ENCODE measurements around the gene ZCCHC4.
"Not testable (repeated sequence)": the region's sequence is repeated elsewhere in the genome, so short reads cannot be mapped to it uniquely, and the experiment has no call there.

The ZCCHC4 gene

DNA sequence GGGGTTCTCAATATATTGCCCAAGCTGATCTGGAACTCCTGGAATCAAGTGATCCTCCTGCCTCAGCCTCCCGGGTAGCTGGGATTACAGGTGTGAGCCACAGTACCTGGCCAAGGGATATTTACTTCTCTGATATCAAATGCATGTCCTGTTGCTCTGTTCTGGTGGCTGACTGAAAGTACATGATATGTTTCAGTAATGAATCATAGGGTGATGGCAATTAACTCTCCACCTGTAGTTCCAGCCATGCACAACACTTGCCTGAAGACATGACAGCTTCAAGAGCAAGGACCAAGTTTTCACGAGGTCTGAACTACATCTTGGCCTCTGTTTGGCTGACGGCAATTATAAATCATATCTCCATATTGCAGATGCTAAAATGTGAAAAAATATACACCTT, 9.1 kb downstream of the ZCCHC4 start:
- DNase-seq: no peak

DNA sequence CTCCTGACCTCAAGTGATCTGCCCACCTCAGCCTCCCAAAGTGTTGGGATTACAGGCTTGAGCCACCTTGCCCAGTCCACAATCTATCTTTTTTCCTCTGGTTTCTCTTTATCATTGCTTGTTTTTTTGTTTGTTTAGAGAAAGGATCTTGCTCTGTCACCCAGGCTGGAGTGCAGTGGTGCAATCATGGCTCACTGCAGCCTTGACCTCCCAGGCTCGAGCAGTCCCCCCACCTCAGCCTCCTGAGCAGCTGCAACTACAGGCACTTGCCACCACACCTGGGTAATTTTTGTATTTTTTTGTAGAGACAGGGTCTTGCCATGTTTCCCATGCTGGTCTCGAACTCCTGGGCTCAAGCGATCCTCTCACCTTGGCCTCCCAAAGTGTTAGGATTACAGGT, 15.9 kb downstream of the ZCCHC4 start:
- not testable (repeated sequence) for DNase-seq

DNA sequence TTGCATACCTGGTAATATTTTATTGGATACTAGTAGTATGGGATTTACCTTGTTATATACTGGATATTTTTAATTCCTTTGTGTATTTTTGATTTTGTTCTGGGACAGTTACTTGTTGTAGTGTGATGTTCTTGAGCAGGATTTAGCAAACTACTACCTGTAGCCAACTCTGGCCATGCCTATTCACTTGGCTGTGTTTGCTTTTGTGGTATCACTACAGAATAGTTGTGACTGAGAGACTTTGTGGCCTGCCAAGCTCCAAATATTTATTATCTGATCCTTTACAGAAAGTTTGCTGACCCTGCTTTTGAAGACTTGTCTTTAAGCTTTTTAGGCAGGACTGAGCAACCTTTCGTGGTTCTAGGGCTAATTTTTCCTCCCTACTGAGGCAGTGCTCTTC, 17.8 kb downstream of the ZCCHC4 start:
- DNase-seq: no peak

DNA sequence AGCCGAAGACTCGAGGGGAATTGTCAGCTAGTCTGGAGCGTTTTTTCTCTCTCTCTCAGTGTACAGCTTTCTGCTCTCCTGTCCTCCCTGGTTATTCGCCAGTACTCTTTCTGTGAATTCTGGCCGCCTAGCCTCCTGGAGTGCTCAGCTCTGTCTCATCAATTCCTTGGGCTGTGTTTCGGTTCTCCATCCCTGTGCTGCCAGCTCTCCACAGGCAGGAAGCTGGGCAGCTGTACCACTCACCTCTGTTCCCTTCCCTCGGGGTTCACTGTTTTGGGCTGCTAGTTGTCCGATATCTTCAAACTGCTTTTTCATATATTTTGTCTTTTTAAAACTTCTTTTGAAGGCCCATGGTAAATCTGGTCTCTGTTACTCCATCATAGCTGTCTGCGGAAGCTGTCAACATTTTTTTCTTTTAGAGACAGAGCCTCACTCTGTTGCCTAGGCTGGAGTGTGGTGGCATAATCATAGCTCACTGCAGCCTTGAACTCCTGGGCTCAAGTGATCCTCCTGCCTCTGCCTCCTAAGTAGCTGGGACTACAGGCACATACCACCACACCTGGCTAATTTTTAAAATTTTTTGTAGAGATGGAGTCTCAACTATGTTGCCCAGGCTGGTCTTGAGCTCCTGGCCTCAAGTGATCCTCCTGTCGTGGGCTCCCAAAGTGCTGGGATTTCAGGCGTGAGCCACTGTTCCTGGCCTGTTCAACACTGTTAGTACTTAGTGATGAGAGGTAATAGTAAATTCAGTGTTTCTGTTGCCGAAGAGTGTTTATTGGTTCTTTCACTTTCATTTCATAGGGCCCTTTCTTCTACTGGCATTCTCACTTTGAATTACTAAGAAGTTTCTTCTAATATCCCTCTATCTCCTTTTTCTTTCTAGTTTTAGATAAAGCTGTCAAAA, 18.6 kb downstream of the ZCCHC4 start:
- DNase-seq: no peak

DNA sequence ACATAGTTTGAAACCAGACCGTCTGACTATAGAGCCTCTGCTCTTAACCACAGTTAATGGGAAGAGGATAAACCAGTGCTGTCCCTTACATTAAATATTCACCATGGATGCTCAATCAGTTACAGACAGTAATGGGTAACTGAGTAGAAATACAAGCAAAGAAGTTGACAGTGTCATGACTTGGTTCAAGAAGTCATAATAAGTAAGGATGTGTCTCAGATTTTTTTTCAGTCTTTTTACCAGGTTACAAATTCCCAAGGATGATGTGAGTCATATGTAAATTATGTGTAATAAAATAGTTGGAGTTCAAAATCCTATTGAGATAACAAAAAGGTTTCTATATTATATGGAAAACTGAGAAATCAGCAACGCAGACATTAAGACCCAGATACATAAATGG, 31.1 kb downstream of the ZCCHC4 start:
- DNase-seq: no peak

DNA sequence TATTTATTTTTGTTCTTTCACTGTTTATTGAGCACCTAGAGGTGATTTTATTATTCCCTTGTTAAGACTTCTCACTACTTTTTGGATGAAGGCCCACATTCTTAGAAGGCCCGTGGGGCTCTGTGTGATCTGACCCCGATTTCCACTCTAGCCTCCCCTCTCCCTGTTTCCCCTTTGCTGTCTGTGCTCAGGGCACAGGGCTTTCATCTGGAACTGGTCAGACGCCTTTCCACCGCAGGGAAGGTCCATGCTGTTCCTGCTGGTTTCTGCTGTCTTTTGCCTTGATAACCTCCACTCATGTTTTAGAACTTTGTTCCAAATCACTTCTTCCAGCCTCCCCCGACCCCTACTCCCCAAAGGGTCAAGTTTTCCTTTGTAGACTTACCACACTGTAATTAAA, 33.2 kb downstream of the ZCCHC4 start:
- DNase-seq: no peak

DNA sequence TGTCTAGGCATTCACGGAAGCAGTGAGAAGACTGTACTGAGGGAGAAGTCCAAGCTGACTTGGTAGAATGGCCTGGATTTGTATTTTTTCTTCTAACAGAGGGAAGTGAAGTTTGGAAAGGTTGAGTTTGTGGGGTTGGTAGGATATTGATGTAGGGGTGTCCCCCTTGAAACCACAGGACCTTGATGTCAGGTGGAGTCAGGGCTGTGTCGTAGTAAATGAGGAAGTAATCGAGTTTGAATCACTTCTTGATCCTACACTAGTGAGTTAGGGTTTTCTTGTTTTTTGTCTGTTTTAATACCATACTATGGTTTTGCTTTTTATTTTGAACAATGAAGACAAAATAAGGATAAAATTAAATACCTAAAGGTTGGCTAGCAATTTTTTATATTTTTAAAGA, 34.3 kb downstream of the ZCCHC4 start:
- DNase-seq: no peak

DNA sequence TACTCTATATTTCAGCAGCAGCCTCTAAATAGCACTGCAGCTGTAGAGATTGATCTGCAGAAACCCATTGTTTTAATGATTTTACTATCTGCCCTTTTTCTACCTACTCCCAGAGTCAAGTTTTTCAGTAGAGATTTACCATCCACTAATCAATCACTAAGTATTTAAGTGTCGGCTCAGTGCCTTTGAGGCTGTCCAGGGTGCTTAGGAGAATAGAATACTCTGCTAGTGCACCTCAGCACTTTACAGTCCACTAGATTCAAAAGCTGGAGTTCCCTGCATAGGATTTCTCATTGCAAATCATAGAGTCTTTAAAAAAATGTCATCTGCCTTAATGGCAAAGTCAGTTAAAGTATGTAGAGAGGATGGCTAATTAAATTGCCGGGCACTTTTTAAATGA, 34.9 kb downstream of the ZCCHC4 start:
- no peak for DNase-seq

DNA sequence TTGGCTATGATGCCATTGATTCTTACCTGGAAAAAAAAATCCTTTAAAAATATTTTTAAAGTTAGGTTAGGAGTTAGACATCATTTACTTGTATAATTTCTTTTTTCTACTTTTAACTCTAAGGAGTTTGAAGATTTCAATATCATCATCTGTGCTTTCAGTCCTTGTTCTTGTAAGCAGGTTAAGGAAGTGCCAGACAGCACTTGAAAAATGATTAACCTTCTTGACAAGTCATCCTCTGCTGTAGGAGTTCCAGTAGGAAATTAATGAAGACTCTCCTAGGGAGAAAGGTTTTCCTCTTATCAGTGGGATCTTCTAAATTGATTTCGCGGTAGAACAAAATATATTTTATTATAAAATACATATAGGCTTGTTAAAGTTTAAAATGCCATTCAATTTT, 35.4 kb downstream of the ZCCHC4 start:
- no peak for DNase-seq

DNA sequence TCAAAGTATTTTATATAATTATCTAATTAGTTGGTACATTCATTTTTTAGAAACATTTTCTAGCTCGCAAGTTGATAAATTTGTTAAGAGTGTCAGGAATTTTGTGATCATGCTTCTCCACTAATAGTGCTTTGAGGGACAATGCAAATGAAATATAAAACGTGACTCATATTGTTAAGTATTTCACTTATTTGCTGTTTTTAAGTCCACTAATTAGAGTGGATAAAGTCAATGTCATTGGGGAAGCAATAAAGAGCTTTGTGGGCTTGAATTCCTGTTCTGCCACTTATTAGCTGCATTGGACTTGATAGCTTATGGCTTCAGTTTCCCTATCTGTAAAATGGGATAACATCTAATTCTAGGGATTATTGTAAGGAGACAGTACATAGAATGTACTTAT, 38.0 kb downstream of the ZCCHC4 start:
- no peak for DNase-seq

DNA sequence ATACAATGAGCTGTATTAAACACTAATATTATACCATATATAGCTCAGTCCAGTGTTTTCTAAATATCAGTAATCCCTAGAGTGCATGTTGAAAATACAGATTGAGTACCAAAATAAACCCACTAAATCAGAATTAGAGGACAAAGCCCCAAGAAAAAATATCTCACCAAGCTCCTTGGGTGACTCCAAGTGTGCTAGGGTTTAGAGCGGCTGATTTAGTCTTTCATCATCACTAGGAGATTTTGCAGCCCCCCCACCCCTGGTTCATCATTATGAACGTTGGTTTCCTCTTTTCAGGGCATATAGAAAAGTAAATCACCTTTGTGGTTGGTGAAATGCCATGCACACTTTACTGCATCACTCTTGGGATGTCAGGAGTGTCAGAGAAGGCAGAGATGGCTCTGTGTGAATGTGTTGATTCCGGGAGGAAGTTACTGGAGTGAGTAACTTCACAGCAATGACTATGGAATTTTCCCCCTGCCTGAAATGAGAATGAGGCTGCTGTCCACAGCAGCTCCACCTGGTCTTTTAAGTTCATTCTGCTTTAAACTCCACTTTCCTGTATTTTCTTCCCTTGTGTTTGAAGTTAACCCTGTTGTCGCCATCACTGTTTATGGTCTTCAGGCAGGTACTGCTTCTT, 39.3 kb downstream of the ZCCHC4 start:
- no peak for DNase-seq

DNA sequence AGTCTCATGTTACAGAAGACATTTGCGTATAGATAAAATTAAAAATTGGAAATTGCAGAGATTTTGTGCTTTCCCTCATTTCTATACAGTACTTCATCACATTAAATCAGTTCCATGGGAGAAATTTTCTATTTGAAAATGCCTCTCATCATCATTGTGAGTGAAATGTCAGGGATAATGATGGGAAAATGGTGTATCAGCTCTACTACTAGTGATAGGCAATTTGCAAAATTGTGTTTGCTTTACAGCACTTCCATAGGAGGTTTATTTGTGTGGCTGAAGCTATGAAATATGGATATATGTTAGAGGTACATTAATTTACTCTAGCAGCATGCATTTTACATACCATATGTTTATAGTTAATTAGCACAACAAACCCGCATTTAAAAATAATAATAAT, 43.5 kb downstream of the ZCCHC4 start:
- no peak for DNase-seq

DNA sequence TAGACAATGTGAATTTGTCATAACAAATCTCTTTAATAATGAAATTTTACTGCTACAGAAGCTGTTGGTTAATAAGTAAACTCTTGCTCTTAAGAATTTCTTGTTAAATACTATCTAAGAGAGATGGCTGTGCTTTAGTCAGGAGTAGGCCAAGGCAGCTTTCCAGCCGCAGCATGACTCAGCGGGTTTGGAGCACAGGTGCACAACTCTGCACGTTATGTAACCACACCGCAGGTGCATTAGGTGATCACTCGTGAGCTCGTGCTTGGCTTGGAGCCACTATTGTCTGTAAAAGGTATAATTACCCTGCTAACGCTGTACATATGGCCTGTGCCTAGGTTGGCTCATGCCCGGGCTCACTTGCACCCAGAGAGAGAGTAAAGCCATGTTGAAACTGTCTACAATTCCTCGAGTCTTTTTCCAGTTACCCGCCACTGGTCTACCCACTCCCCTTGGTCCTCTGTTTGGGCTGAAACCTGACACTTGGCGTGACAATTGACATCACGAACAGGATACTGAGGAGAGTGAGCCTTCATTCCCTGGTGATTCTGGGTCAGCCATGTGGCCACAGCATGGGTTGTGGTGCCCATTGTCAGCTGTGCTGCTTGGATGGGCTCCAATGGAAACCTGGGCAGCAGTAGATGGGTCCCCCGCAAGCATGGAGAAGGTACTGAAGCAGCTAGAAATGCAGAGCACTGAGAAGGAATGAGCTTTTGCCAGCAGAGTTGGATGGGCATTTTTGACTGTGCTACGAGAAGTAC, 46.1 kb downstream of the ZCCHC4 start:
- DNase-seq: no peak

DNA sequence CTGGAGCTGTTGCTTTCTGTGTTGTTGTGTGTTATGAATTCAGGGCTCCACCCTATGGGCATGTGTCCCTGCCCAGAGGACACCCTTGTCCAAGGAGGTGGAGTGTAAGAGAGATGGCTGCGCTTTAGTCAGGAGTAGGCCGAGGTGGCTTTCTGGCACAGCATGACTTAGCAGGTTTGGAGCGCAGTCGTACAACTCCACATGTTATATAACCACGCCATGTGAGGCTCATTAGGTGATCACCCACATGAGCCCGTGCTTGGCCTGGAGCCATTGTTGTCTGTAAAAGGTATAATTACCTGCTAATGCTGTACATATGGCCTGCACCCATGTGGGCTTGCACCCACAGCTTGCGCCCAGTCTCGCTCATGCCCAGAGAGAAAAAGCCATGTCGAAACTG, 48.7 kb downstream of the ZCCHC4 start:
- no peak for DNase-seq

DNA sequence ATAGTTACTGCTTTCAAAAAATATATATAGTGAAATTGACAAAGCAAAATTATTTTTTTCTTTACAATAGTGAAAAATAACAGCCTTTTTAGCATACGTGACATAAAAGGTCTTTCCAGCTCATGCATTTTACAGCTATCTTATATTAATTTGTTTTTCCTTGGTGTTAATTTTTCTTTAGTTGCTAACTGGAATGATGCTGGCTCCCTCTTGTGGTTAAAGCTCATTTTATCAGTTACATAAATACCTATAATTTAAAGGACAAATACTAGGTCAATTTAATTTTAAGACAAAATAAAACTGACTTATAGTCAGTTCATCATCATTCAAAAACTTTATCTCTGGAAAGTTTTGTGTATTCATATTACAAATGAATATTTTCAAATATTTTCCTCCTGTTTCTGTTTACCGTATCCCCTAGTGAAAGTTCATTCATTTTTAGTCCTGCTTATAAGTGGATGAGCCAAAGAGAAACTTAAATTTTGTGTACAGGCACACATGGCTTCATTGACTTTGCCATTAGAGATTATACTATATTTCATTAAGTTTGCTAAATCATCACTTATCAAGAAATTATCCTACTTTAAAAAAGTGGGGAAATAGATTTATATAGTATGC, 54.5 kb downstream of the ZCCHC4 start:
- peak; percentile 47 to 60 for DNase-seq

DNA sequence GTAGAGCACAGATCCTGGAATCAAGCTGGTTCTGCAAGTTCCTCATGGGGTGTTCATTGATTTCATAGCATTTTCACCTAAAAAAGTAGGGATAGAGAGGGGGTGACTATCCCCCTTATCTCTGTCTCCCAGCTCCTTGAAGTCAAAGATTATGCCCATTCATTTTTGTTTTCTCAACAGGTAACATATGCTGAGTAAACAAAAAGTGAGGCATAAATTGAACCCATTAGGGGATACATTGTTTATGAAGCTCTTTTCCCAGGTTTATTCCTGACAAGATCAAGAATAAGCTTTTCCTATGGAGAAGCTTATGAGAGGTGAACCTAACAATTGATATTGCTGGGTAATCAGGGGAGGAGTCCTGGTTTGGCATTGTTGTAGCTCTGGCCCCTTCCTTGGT, 55.3 kb downstream of the ZCCHC4 start:
- DNase-seq: no peak

DNA sequence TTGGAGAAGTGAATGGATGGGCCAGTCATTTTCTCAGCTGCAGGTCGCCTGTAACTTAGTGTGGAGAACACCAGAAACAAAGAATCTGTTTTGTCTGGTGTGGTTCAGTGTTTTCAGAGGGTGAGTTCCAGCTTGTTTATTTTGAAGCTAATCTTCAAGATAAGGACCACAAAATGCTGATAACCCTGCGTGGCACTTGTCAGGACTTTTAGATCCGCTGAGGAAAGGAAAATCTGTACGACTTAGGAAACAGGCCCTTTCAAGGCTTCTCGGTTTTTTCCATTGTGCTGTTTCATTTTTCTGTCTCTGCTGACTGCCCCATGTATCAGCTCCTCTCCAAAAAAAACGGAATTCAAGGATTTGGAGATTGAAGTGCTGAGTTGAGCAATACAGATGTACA, 55.7 kb downstream of the ZCCHC4 start:
- DNase-seq: no peak

DNA sequence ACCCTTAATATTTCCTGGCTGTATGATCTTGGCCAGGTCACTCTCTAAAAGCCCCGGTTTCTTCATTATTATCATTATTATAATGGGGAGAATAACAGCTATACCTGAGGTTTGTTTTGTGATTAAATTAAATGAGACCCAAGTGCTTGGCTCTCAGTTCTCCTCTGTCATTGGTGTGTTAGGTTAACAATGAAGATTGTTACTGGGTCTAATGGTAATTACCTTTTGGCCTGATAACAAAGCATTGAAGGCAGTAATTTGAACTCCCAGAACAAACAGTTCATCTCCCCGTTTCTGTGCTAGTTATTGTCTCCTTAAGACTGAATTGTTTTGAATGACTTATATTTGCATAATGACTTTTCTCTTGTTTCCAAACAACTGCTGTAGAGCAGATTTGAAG, 57.7 kb downstream of the ZCCHC4 start:
- DNase-seq: no peak

DNA sequence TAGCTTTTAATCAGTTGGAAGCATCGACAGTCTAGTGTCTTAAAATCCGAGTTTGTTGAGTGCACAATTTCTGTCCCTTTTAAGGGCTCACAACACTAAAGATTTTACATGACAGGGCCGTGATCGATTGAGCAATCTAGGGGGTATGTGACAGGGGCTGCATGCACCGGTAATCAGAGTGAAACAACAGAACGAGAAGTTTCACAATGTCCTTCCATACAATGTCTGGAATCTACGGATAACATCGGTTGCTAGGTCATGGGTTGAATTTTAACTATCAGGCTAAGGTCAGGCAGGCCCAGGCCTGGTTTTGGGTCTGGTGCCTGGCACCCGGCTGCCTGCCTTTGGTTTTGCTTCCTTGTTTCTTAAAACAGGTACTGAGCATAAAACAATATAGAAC, 60.0 kb downstream of the ZCCHC4 start:
- DNase-seq: not testable (repeated sequence)

DNA sequence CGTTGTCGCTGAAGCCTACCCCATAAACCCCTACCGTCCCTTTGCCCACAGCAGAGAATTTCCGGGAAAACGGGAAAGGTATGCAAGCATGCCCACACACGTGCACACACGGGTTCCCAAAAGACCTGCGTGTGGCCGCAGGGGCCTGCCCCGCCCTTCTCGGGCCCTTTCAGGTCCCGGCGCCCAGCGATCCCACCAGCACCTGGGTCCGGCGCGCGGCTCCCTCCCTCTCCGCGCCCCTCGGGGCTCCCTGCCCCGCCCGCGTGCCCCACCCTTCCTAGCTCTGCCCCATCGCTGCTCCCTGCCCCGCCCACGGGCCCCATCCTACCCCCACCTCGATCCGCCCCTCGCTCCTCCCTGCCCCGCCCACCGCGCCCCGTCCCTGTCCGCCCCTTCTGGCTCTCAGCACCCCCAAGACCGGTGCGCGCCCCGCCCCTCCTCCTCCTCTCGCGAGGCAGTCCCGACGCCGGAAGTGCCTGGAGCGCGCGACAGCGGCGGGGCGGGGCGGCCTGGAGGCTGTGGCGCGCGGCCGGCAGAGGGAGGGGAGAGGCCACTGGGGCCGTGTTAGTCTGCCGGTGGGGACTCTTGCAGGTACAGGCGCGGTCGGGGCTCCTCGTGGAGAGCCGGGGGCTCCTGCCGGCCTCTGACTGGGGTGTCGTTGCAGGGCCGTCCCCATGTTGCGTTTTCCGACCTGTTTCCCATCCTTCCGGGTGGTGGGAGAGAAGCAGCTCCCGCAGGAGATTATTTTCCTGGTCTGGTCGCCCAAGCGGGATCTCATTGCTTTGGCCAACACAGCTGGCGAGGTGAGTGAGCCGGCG, 64.4 kb downstream of the ZCCHC4 start, which contains the start of gene ANAPC4:
TSS of gene ANAPC4 (plus strand) at position 510 of the 818 bp plus-strand sequence. CDS start at position 675, 165 bp downstream.
- DNase-seq: peak; percentile 83 to 86

DNA sequence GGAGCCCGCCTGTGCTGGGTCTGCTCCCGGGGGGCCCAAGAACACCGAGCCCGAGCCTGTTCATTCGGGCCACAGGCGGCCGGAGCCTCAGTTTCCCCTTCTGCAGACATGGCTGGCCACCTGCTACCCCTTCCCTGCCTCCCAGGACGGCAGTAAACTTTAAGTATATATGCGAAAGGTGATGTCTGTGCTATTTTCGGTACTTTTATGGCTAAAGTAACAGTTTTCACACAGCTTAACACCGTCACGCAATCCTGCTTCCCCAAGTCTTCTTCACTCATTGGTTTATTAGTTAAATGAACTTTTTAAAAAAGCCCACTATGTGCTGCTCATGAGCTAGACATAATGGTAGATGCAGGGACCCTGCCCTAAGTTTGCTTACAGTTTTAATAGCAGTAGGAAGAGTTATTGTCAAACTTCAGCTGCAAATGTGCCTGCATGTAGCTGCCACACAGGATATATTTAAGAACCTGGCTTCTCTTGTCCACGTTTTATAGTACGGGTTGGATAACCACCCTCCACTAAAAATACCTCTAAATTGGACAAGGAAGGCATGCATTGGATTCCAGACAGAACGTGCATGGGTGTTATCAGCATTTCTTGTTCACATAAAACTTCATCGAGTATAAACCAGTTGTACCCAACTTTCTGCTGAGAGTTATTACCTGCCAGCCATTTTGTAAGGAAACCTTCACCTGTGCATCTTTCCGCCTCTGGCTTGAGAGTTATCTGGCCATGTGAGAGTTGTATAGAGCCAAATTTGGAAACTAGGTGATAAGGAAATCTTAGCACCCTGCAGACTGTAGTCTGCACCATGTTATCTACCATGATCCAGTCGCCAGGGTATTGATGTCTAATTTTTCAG, 65.2 kb downstream of the ZCCHC4 start:
- DNase-seq: peak; percentile 3 to 12
